Memory B cell (primary cell): ENCODE results near the gene CELF4.

Source experiments
- ATAC-seq: fragments of 150-1000 bp; cut with Tn5 transposase; 2 replicates; pipeline ENCODE4 v1.10.0; 2021; ENCODE audit warnings: low read depth, mild to moderate bottlenecking, moderate library complexity
- DNase-seq, 2 donors: peaks; one replicate each; pipeline ENCODE4 v3.0.0; 2022; ENCODE audit warnings: low spot score in 2 of 2
- H3K27ac Mint-ChIP-seq: one replicate; pipeline ENCODE4 v1.8.0; 2022; ENCODE audit warnings: mild to moderate bottlenecking, moderate library complexity, mixed read lengths
- H3K27me3 Mint-ChIP-seq: one replicate; pipeline ENCODE4 v1.8.0; 2022; ENCODE audit warnings: mixed read lengths
- H3K36me3 Mint-ChIP-seq: one replicate; pipeline ENCODE4 v1.8.0; 2022; ENCODE audit warnings: mild to moderate bottlenecking, mixed read lengths
- H3K4me1 Mint-ChIP-seq: one replicate; pipeline ENCODE4 v1.8.0; 2022; ENCODE audit warnings: mixed read lengths
- H3K4me3 Mint-ChIP-seq: one replicate; pipeline ENCODE4 v1.8.0; 2022; ENCODE audit warnings: mild to moderate bottlenecking, moderate library complexity, mixed read lengths
- H3K9me3 Mint-ChIP-seq: one replicate; pipeline ENCODE4 v1.8.0; 2022; ENCODE audit warnings: mixed read lengths

Gene CELF4

DNA sequence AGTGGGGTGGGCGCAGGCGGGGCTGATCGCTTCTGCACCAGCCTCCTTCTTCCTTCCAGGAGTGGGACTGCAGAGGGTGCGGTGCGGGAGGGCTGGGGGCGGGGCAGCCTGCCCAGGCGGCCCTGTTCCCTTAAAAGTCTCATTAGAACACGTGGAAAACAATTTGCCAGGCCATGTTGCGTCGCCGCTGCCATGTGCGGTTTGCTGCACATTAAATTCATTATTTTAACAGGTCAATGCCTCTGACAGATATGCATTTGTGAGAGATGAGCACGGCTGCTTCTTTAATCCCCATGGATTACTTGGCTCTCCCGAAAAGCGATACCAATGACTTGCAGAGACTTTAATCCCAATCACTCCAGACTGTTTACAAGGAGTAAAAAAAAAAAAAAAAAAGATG, 139.0 kb downstream of the CELF4 start:
- H3K4me3 Mint-ChIP-seq, result no peak overlapping the region
- ATAC-seq (no peak), DNase-seq (no peak)
- no peaks in the 10 kb centered on the region for H3K4me1 Mint-ChIP-seq
- no peak overlapping the region for H3K27ac Mint-ChIP-seq
- no peaks in the 10 kb centered on the region for H3K36me3 Mint-ChIP-seq
- H3K27me3 Mint-ChIP-seq, result peaks cover 5% of the 10 kb centered on the region
- H3K9me3 Mint-ChIP-seq, result no peaks in the 10 kb centered on the region

DNA sequence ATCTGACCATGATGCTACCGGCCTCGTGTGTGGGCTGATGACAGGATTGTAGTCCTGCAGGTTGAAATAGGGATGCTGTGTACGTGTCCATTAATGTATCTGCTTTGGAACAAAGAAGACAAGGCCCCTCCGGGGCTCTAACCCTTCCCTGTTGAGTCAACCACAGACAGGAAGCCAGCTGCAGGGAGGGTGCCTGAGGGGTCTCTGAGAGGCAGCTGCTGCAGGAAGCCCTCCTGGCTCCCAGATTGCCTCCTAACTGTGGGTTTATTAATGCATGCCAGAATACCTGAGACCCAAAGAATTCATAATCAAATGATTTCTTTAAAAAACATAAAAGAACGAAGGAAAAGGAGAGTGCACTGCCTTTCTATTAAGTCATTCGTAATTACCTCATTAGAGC, 140.4 kb downstream of the CELF4 start:
- H3K27ac Mint-ChIP-seq, result no peak overlapping the region
- peaks cover 6% of the 10 kb centered on the region for H3K27me3 Mint-ChIP-seq
- H3K4me1 Mint-ChIP-seq, result no peaks in the 10 kb centered on the region
- H3K9me3 Mint-ChIP-seq, result no peaks in the 10 kb centered on the region
- DNase-seq, result no peak
- no peaks in the 10 kb centered on the region for H3K36me3 Mint-ChIP-seq
- H3K4me3 Mint-ChIP-seq, result no peak overlapping the region
- no peak for ATAC-seq

DNA sequence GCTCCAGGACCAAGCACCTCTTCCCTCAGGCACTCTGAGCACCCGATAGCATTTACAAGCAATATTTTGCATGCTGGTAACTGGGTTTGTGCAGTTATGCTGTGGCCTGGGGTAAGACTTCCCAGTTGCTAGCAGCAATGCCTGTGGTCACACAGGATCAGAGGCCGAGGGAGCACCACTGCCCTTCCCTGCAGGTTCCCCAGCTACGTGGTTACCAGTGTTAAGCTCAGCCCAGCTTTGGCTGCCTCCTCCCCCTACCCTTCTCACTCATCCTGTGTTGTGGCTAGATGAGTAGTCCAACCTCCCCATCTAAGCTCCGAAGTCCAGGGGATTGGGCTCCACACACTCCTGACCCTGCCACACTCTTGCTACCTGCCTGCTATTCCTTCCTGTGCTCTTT, 141.1 kb downstream of the CELF4 start:
- ATAC-seq, result no peak
- no peak for DNase-seq
- Mint-ChIP-seq H3K36me3 (no peaks in the 10 kb centered on the region), H3K4me1 (no peaks in the 10 kb centered on the region), H3K9me3 (no peaks in the 10 kb centered on the region), H3K4me3 (no peak overlapping the region), H3K27ac (no peak overlapping the region), H3K27me3 (peaks cover 7% of the 10 kb centered on the region)

- peaks cover 10% of the 10 kb centered on the region for H3K27me3 Mint-ChIP-seq
- H3K36me3 Mint-ChIP-seq, result no peaks in the 10 kb centered on the region
- no peak overlapping the region for H3K4me3 Mint-ChIP-seq
- H3K9me3 Mint-ChIP-seq, result no peaks in the 10 kb centered on the region
- no peak overlapping the region for H3K27ac Mint-ChIP-seq
- ATAC-seq (no peak), DNase-seq (no peak)
- H3K4me1 Mint-ChIP-seq, result no peaks in the 10 kb centered on the region
Observed at GRCh38 chr18:37422596-37422995, 143.0 kb downstream of the CELF4 start.

GRCh38 chr18:37422116-37422515, 143.5 kb downstream of the CELF4 start:
- no peaks in the 10 kb centered on the region for H3K36me3 Mint-ChIP-seq
- H3K27ac Mint-ChIP-seq, result no peak overlapping the region
- no peaks in the 10 kb centered on the region for H3K4me1 Mint-ChIP-seq
- H3K4me3 Mint-ChIP-seq, result no peak overlapping the region
- ATAC-seq (no peak), DNase-seq (no peak)
- no peaks in the 10 kb centered on the region for H3K9me3 Mint-ChIP-seq
- H3K27me3 Mint-ChIP-seq, result peaks cover 10% of the 10 kb centered on the region

DNA sequence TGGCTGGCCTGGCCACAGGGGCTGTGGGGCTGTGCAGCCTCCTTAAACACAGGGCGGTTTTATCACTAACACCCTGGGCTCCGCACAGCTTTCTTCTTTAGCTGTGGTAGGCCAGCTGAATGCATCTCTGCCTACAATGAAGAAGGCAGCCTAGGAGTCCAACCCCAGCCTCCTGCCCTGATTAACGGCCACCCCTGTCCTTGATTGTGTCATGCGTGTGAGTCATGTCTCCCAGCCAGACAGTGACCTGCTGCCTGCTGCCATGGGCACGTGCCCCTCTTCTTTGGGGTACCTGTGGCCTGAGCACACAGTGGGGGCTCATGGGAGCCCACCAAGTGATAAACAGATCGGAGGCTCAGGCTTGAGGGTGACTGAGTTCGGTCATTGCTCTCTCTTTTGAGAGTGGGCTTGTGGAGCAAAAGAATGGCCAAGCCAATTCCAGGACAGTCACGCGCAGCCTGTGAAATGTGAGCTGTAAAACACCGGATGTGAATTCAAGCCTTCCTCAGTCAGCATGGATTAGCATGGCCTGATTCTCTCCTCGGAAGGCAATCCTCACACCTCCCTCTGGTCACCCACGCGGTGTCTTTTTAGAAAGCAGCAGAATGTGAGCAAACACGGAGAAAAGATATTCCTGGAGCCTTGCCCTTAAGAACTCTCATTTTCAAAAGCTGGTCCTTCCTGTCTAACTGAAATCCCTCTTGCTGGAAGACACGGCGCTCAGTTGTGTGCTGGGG, 144.1 kb downstream of the CELF4 start:
- DNase-seq, result no peak
- Mint-ChIP-seq H3K36me3 (no peaks in the 10 kb centered on the region), H3K27me3 (peaks cover 13% of the 10 kb centered on the region), H3K4me1 (no peaks in the 10 kb centered on the region), H3K4me3 (no peak overlapping the region), H3K27ac (no peak overlapping the region), H3K9me3 (no peaks in the 10 kb centered on the region)
- ATAC-seq, result no peak

DNA sequence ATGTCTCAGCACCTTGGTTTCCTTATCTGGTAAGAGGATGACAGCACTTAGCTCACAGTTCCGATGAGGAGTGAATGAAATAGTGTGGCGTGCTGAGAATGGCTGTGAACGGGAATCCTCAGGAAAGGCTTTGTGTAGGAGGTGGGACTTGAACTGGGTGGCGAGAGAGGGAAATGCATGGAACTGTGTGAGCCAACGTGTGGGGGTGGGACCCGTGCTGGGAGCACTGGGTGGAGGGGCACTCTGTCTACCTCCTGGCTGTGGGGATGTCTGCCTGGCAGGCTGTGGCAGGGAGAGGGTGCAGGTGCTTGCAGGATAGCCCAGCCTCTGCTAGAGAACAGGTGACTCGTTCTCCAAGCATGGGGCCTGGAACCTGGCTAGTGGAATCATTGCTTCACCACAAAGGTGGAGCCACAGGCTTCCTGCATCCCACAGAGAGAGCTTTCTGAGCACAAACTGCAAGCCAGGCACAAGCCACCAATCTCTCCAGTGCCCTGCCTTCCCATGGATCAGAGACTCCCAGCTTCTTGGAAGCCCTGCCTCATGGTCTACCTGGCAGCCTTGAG, 145.2 kb downstream of the CELF4 start:
- Mint-ChIP-seq H3K9me3 (no peaks in the 10 kb centered on the region), H3K4me1 (no peaks in the 10 kb centered on the region), H3K4me3 (no peak overlapping the region), H3K27me3 (peaks cover 13% of the 10 kb centered on the region), H3K36me3 (no peaks in the 10 kb centered on the region), H3K27ac (no peak overlapping the region)
- DNase-seq (no peak), ATAC-seq (no peak)

DNA sequence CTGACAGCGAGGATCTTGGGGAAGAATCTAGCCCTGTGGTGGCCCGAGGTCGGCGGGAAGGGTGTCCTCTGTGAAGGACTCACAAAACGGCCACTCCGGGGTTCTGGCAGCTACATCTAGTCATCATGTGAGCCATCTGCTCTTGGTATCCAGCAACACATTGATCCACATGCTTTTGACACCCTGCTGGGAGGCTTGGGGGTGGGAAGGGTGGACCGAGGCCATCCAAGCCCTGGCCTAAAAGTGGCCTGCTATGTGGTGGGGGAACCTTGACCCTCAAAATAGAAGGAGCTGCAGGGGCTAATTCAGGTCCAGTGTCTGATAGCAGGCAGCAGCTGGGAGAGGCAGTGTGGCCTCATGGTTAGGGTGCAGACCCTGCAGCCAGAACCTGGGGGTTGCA, 145.7 kb downstream of the CELF4 start:
- no peak for DNase-seq
- no peak for ATAC-seq
- H3K27ac Mint-ChIP-seq, result no peak overlapping the region
- peaks cover 13% of the 10 kb centered on the region for H3K27me3 Mint-ChIP-seq
- H3K4me3 Mint-ChIP-seq, result no peak overlapping the region
- no peaks in the 10 kb centered on the region for H3K9me3 Mint-ChIP-seq
- no peaks in the 10 kb centered on the region for H3K4me1 Mint-ChIP-seq
- H3K36me3 Mint-ChIP-seq, result no peaks in the 10 kb centered on the region

- ATAC-seq (no peak), DNase-seq (no peak)
- H3K9me3 Mint-ChIP-seq, result no peaks in the 10 kb centered on the region
Observed at GRCh38 chr18:37419315-37419714, 146.3 kb downstream of the CELF4 start.

GRCh38 chr18:37414816-37415215, 150.8 kb downstream of the CELF4 start:
- DNase-seq, result no peak
- H3K4me3 Mint-ChIP-seq, result no peak overlapping the region
- no peaks in the 10 kb centered on the region for H3K36me3 Mint-ChIP-seq
- H3K4me1 Mint-ChIP-seq, result no peaks in the 10 kb centered on the region
- no peak for ATAC-seq
- H3K27me3 Mint-ChIP-seq, result peaks cover 6% of the 10 kb centered on the region
- H3K27ac Mint-ChIP-seq, result no peak overlapping the region
- H3K9me3 Mint-ChIP-seq, result no peaks in the 10 kb centered on the region

More at GRCh38 chr18:37419315-37419714, 146.3 kb downstream of the CELF4 start:
- Mint-ChIP-seq H3K4me1 (no peaks in the 10 kb centered on the region), H3K27me3 (peaks cover 10% of the 10 kb centered on the region), H3K4me3 (no peak overlapping the region), H3K27ac (no peak overlapping the region), H3K36me3 (no peaks in the 10 kb centered on the region)

GRCh38 chr18:37412829-37413228, 152.8 kb downstream of the CELF4 start:
- Mint-ChIP-seq H3K27me3 (peaks cover 3% of the 10 kb centered on the region), H3K9me3 (no peaks in the 10 kb centered on the region), H3K27ac (no peak overlapping the region), H3K4me1 (no peaks in the 10 kb centered on the region), H3K36me3 (no peaks in the 10 kb centered on the region), H3K4me3 (no peak overlapping the region)
- ATAC-seq (no peak), DNase-seq (no peak)

DNA sequence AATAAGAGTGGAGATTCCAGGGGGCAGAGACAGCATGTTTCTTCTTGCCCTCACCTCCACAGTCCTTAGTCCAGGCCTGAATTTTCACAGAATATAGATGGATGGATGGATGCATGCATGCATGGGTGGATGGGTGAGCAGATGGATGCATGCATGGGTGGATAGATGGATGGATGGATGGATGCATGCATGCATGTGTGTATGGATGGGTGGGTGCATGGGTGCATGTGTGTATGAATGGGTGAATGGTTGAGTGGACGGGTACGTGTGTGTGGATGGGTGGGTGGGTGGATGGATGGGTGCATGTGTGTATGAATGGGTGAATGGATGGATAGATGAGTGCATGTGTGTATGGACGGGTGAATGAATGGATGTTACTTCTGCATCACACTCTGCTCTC, 153.3 kb downstream of the CELF4 start:
- no peaks in the 10 kb centered on the region for H3K9me3 Mint-ChIP-seq
- no peak overlapping the region for H3K4me3 Mint-ChIP-seq
- H3K27ac Mint-ChIP-seq, result no peak overlapping the region
- peaks cover 3% of the 10 kb centered on the region for H3K27me3 Mint-ChIP-seq
- H3K4me1 Mint-ChIP-seq, result no peaks in the 10 kb centered on the region
- DNase-seq, result no peak
- no peaks in the 10 kb centered on the region for H3K36me3 Mint-ChIP-seq
- no peak for ATAC-seq

GRCh38 chr18:37409878-37410277, 155.7 kb downstream of the CELF4 start:
- ATAC-seq, result no peak
- Mint-ChIP-seq H3K27ac (no peak overlapping the region), H3K4me1 (no peaks in the 10 kb centered on the region), H3K9me3 (no peaks in the 10 kb centered on the region), H3K4me3 (no peak overlapping the region), H3K27me3 (no peaks in the 10 kb centered on the region), H3K36me3 (no peaks in the 10 kb centered on the region)
- DNase-seq, result no peak

- Mint-ChIP-seq H3K27me3 (no peaks in the 10 kb centered on the region), H3K9me3 (no peaks in the 10 kb centered on the region), H3K4me1 (no peaks in the 10 kb centered on the region), H3K4me3 (no peak overlapping the region), H3K36me3 (no peaks in the 10 kb centered on the region), H3K27ac (no peak overlapping the region)
- ATAC-seq, result no peak
- DNase-seq, result no peak
Observed at GRCh38 chr18:37408676-37409265, 156.8 kb downstream of the CELF4 start.

DNA sequence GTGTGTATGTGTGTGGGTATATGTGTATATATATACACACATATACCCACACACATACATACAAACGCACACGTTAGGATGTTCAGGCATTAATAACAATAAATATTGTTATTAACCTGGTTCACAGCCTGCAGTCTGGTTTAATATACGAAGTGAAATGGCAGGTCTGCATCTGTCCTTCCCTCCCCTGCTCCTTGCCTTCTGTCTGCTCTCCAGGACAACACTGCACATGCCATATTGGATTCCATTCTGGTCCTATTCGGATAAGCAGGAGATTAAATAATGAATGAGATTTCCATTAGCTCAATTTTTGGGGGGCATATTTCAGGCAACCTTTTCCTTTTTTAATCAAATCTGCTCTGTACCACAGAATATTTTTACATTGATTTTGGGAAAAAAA, 158.0 kb downstream of the CELF4 start:
- H3K36me3 Mint-ChIP-seq, result no peaks in the 10 kb centered on the region
- no peak for ATAC-seq
- no peaks in the 10 kb centered on the region for H3K9me3 Mint-ChIP-seq
- DNase-seq, result no peak
- H3K27me3 Mint-ChIP-seq, result no peaks in the 10 kb centered on the region
- H3K27ac Mint-ChIP-seq, result no peak overlapping the region
- no peak overlapping the region for H3K4me3 Mint-ChIP-seq
- H3K4me1 Mint-ChIP-seq, result no peaks in the 10 kb centered on the region
